Panc1 (cell line): ENCODE data around the gene ATP6V1C2. TPM values are rescaled to one million over a fixed set of nuclear protein-coding genes. Genes with fewer than 3 reads are reported as not detected.

ENCODE experiments used
- ATAC-seq: fragments of 200-7000 bp; cut with Tn5 transposase; 2 replicates; pipeline ENCODE4 v1.9.1; 2020; ENCODE audit warnings: mild to moderate bottlenecking, moderate library complexity
- BruUV-seq: library from RNA; stranded (reverse); fragments of 400-500 nt; replicated peaks from 2 replicates; lab custom pipeline; 2021; lab: Mats Ljungman, UMichigan
- CTCF ChIA-PET: fragments of 300-600 bp; sonication (Branson Sonifier 250); formaldehyde crosslinking; loops from one replicate; lab custom pipeline; 2022; ENCODE audit warnings: antibody characterized with exemption; lab: Charles Lee
- POLR2A ChIA-PET: fragments of 300-600 bp; sonication (Branson Sonifier 250); formaldehyde crosslinking; loops from one replicate; lab custom pipeline; 2022; ENCODE audit warnings: antibody characterized with exemption; lab: Charles Lee
- DNase-seq: peaks from one replicate; pipeline ENCODE4 v3.0.0-alpha.2; 2010; ENCODE audit warnings: low read depth, low spot score
- H3K27ac ChIP-seq: 2 replicates; pipeline ENCODE4 v1.5.1; 2011; ENCODE audit warnings: mild to moderate bottlenecking, low read length, inconsistent platforms
- H3K27me3 ChIP-seq: fragments of 200-500 bp; sonication (Bioruptor generic); 2 replicates; pipeline ENCODE4 v1.6.0; 2014; ENCODE audit warnings: low read length, inconsistent platforms; ENCODE audit not compliant: control insufficient read depth, insufficient read depth
- H3K36me3 ChIP-seq: fragments of 200-500 bp; sonication (Bioruptor generic); 2 replicates; pipeline ENCODE4 v1.5.1; 2014; ENCODE audit warnings: inconsistent platforms, mild to moderate bottlenecking, low read length, moderate library complexity; ENCODE audit not compliant: control insufficient read depth, insufficient read depth
- H3K4me1 ChIP-seq: 2 replicates; pipeline ENCODE4 v1.5.1; 2011; ENCODE audit warnings: inconsistent platforms, mild to moderate bottlenecking, low read length, moderate library complexity; ENCODE audit not compliant: control insufficient read depth, insufficient read depth
- H3K4me3 ChIP-seq, 2 experiments: 2 replicates each; pipeline ENCODE4 v1.5.1; 2011 to 2012; ENCODE audit warnings: low read depth in 2 of 2, low read length in 2 of 2, mild to moderate bottlenecking in 2 of 2, inconsistent platforms in 1 of 2, moderate library complexity in 1 of 2
- H3K9me3 ChIP-seq: fragments of 200-500 bp; sonication (Bioruptor generic); 2 replicates; pipeline ENCODE4 v1.5.1; 2014; ENCODE audit warnings: low read depth, mild to moderate bottlenecking, inconsistent platforms, low read length, moderate library complexity; ENCODE audit not compliant: control insufficient read depth, insufficient read depth
- CTCF ChIP-seq: fragments of 450-650 bp; IDR thresholded peaks from 2 replicates; pipeline ENCODE4 v1.5.1; 2017; ENCODE audit warnings: mild to moderate bottlenecking
- POLR2AphosphoS5 ChIP-seq: IDR thresholded peaks from 2 replicates; pipeline ENCODE4 v1.6.1; 2012; ENCODE audit warnings: mild to moderate bottlenecking, low read depth, low read length, moderate library complexity
- REST ChIP-seq, 2 experiments: IDR thresholded peaks; 2 replicates each; pipeline ENCODE4 v1.6.1; 2011 to 2012; ENCODE audit warnings: low read depth in 2 of 2, control low read depth in 1 of 2, low read length in 1 of 2, mild to moderate bottlenecking in 1 of 2, moderate library complexity in 1 of 2; ENCODE audit not compliant: insufficient read depth in 1 of 2
- SIN3A ChIP-seq: IDR thresholded peaks from 2 replicates; pipeline ENCODE4 v1.6.1; 2012; ENCODE audit warnings: low read depth, mild to moderate bottlenecking, low read length, moderate library complexity, borderline replicate concordance; ENCODE audit not compliant: insufficient read depth
- TCF7L2 ChIP-seq: IDR thresholded peaks from 2 replicates; pipeline ENCODE4 v1.6.1; 2011; ENCODE audit warnings: mild to moderate bottlenecking, low read depth, low read length, inconsistent platforms
- in situ Hi-C: cut with HindIII; loops from 2 replicates; pipeline ENCODE4 v1.10.0; 2016; ENCODE audit warnings: low sequenced_read_pairs, low pct_unique_long_range_greater_than_20kb
- intact Hi-C: fragments of 100-400 bp; cut with micrococcal nuclease; formaldehyde crosslinking; loops from one replicate; pipeline ENCODE4 v1.10.0; 2022; ENCODE audit not compliant: unreplicated experiment
- total RNA-seq: library from RNA; stranded (reverse); gene quantifications from one replicate; pipeline ENCODE4 v1.2.1, GENCODE V29; 2021; ENCODE audit not compliant: unreplicated experiment

Gene ATP6V1C2
- total RNA-seq, 1 experiment from 2014 or later: 0.54 TPM

- H3K36me3 ChIP-seq: no peaks in the 10 kb centered on the region
- H3K27ac ChIP-seq: no peak overlapping the region
- in situ Hi-C loops (no loop called here), intact Hi-C loops (no loop called here)
- ATAC-seq (no peak), DNase-seq (no peak)
- no peaks in the 10 kb centered on the region for H3K27me3 ChIP-seq
- no peaks in the 10 kb centered on the region for H3K4me1 ChIP-seq
- no peaks in the 10 kb centered on the region for H3K9me3 ChIP-seq
- CTCF ChIA-PET: no interaction called here
- TF ChIP-seq CTCF: no peak
- TF ChIP-seq POLR2AphosphoS5: no peak
- TF ChIP-seq REST (IDR thresholded peaks at IDR 0.05; ENCODE audit: insufficient read depth in 1 of 2, low read depth in 2 of 2, low read length in 1 of 2): no peak
- no peak for TF ChIP-seq SIN3A
- POLR2A ChIA-PET: no interaction called here
- no peak overlapping the region for H3K4me3 ChIP-seq
- BruUV-seq: no TSS peak
Measured at GRCh38 chr2:10760794-10761504, 39.5 kb downstream of the ATP6V1C2 start.

- no peak for ATAC-seq
- intact Hi-C loops: no loop called here
- Histone ChIP-seq H3K9me3 (no peaks in the 10 kb centered on the region), H3K36me3 (no peaks in the 10 kb centered on the region), H3K27me3 (no peaks in the 10 kb centered on the region), H3K4me1 (no peaks in the 10 kb centered on the region), H3K4me3 (no peak overlapping the region), H3K27ac (no peak overlapping the region)
- CTCF ChIA-PET: no interaction called here
- POLR2A ChIA-PET: no interaction called here
- BruUV-seq: no TSS peak
- no peak for TF ChIP-seq SIN3A
- TF ChIP-seq TCF7L2: no peak
- TF ChIP-seq REST (IDR thresholded peaks at IDR 0.05; ENCODE audit: insufficient read depth in 1 of 2, low read depth in 2 of 2, low read length in 1 of 2): no peak
- no peak for TF ChIP-seq CTCF
- TF ChIP-seq POLR2AphosphoS5: no peak
- in situ Hi-C loops: no loop called here
- no peak for DNase-seq
Measured at GRCh38 chr2:10761591-10761990, 40.2 kb downstream of the ATP6V1C2 start.
